Measurements from ENCODE around the gene UBR4. TPM values are rescaled to one million over a fixed set of nuclear protein-coding genes. Genes with fewer than 3 reads are reported as not detected.

Gene UBR4
- total RNA-seq, 2 donors from 2014 or later = 148 to 151 TPM

- WGBS, 2 experiments (ENCODE audit: insufficient coverage in 1 of 2, insufficient read length in 1 of 2) = 60 to 90% methylated on average over 1 to 3 of the region's 3 CpGs
- no peak overlapping the region for H3K4me3 ChIP-seq (ENCODE audit: low read length)
- H3K4me1 ChIP-seq (ENCODE audit: control insufficient read depth, insufficient read depth, low read length) = no peaks in the 10 kb centered on the region
- H3K9me3 ChIP-seq (ENCODE audit: control insufficient read depth, low read length) = no peaks in the 10 kb centered on the region
- no peak overlapping the region for H3K27ac ChIP-seq (ENCODE audit: low read depth, low read length)
- H3K27me3 ChIP-seq (ENCODE audit: control insufficient read depth, insufficient read depth, low read length, poor library complexity, severe bottlenecking) = no peaks in the 10 kb centered on the region
- TF ChIP-seq, protein P1, sequence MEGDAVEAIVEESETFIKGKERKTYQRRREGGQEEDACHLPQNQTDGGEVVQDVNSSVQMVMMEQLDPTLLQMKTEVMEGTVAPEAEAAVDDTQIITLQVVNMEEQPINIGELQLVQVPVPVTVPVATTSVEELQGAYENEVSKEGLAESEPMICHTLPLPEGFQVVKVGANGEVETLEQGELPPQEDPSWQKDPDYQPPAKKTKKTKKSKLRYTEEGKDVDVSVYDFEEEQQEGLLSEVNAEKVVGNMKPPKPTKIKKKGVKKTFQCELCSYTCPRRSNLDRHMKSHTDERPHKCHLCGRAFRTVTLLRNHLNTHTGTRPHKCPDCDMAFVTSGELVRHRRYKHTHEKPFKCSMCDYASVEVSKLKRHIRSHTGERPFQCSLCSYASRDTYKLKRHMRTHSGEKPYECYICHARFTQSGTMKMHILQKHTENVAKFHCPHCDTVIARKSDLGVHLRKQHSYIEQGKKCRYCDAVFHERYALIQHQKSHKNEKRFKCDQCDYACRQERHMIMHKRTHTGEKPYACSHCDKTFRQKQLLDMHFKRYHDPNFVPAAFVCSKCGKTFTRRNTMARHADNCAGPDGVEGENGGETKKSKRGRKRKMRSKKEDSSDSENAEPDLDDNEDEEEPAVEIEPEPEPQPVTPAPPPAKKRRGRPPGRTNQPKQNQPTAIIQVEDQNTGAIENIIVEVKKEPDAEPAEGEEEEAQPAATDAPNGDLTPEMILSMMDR (conservative IDR thresholded peaks at IDR 0.05) = no peak
- H3K36me3 ChIP-seq (ENCODE audit: control insufficient read depth, insufficient read depth, low read length) = peaks cover 100% of the 10 kb centered on the region
- Mint-ChIP-seq H3K4me3 (no peak overlapping the region), H3K36me3 (ENCODE audit: low read depth) (peaks cover 96% of the 10 kb centered on the region), H3K9me3 (no peaks in the 10 kb centered on the region), H3K27me3 (ENCODE audit: insufficient read depth) (no peaks in the 10 kb centered on the region), H3K4me1 (no peaks in the 10 kb centered on the region), H3K27ac (no peak overlapping the region)
- H3K9ac ChIP-seq (ENCODE audit: extremely low read depth, low read length, poor library complexity, severe bottlenecking) = no peak overlapping the region
- DNase-seq = no peak
Measured at GRCh38 chr1:19149736-19150135, 60.3 kb downstream of the UBR4 start.

- Histone ChIP-seq H3K4me1 (ENCODE audit: control insufficient read depth, insufficient read depth, low read length) (peaks cover 7% of the 10 kb centered on the region), H3K36me3 (ENCODE audit: control insufficient read depth, insufficient read depth, low read length) (peaks cover 98% of the 10 kb centered on the region), H3K27ac (ENCODE audit: low read depth, low read length) (no peak overlapping the region), H3K4me3 (ENCODE audit: low read length) (no peak overlapping the region), H3K9me3 (ENCODE audit: control insufficient read depth, low read length) (peaks cover 9% of the 10 kb centered on the region), H3K9ac (ENCODE audit: extremely low read depth, low read length, poor library complexity, severe bottlenecking) (no peak overlapping the region), H3K27me3 (ENCODE audit: control insufficient read depth, insufficient read depth, low read length, poor library complexity, severe bottlenecking) (no peaks in the 10 kb centered on the region)
- TF ChIP-seq, protein P1 (conservative IDR thresholded peaks at IDR 0.05) = no peak
- H3K27me3 Mint-ChIP-seq (ENCODE audit: insufficient read depth) = no peaks in the 10 kb centered on the region
- peak; percentile 52 for DNase-seq
- peaks cover 89% of the 10 kb centered on the region for H3K36me3 Mint-ChIP-seq (ENCODE audit: low read depth)
- H3K4me3 Mint-ChIP-seq = peak overlapping the region; percentile 31
- H3K9me3 Mint-ChIP-seq = peaks cover 2% of the 10 kb centered on the region
- peak overlapping the region; percentile 79 for H3K27ac Mint-ChIP-seq
- 89 to 92% methylated on average over 3 to 12 of the region's 12 CpGs for WGBS, 2 experiments (ENCODE audit: insufficient coverage in 1 of 2, insufficient read length in 1 of 2)
- H3K4me1 Mint-ChIP-seq = peaks cover 30% of the 10 kb centered on the region
Measured at GRCh38 chr1:19140465-19140864, 69.6 kb downstream of the UBR4 start.

GRCh38 chr1:19139711-19140110 is 70.4 kb downstream of the UBR4 start:
- Mint-ChIP-seq H3K27ac (peak overlapping the region; percentile 86), H3K36me3 (ENCODE audit: low read depth) (peaks cover 89% of the 10 kb centered on the region), H3K4me3 (peak overlapping the region; percentile 31), H3K4me1 (peaks cover 30% of the 10 kb centered on the region), H3K27me3 (ENCODE audit: insufficient read depth) (no peaks in the 10 kb centered on the region), H3K9me3 (peaks cover 6% of the 10 kb centered on the region)
- peaks cover 15% of the 10 kb centered on the region for H3K9me3 ChIP-seq (ENCODE audit: control insufficient read depth, low read length)
- no peak overlapping the region for H3K9ac ChIP-seq (ENCODE audit: extremely low read depth, low read length, poor library complexity, severe bottlenecking)
- TF ChIP-seq, protein P1 (conservative IDR thresholded peaks at IDR 0.05) = no peak
- peak; percentile 84 for DNase-seq
- peaks cover 98% of the 10 kb centered on the region for H3K36me3 ChIP-seq (ENCODE audit: control insufficient read depth, insufficient read depth, low read length)
- H3K4me3 ChIP-seq (ENCODE audit: low read length) = no peak overlapping the region
- peaks cover 7% of the 10 kb centered on the region for H3K4me1 ChIP-seq (ENCODE audit: control insufficient read depth, insufficient read depth, low read length)
- H3K27me3 ChIP-seq (ENCODE audit: control insufficient read depth, insufficient read depth, low read length, poor library complexity, severe bottlenecking) = no peaks in the 10 kb centered on the region
- 40 to 53% methylated on average over 1 to 3 of the region's 3 CpGs for WGBS, 2 experiments (ENCODE audit: insufficient coverage in 1 of 2, insufficient read length in 1 of 2)
- no peak overlapping the region for H3K27ac ChIP-seq (ENCODE audit: low read depth, low read length)
